Fibroblast of skin of left biceps (primary cell): ENCODE data around the gene FOXD4L1.
"Not testable (repeated sequence)": the region's sequence is repeated elsewhere in the genome, so short reads cannot be mapped to it uniquely, and the experiment has no call there.

Source experiments
- DNase-seq, 2 experiments: peaks; one replicate each; pipeline ENCODE4 v3.0.0-alpha.2; 2013; ENCODE audit warnings: low read depth in 2 of 2

The FOXD4L1 gene

GRCh38 chr2:113524986-113525385 lies 26.5 kb downstream of the FOXD4L1 start:
- not testable (repeated sequence) for DNase-seq

GRCh38 chr2:113527350-113528045 lies 29.0 kb downstream of the FOXD4L1 start:
- not testable (repeated sequence) for DNase-seq

DNA sequence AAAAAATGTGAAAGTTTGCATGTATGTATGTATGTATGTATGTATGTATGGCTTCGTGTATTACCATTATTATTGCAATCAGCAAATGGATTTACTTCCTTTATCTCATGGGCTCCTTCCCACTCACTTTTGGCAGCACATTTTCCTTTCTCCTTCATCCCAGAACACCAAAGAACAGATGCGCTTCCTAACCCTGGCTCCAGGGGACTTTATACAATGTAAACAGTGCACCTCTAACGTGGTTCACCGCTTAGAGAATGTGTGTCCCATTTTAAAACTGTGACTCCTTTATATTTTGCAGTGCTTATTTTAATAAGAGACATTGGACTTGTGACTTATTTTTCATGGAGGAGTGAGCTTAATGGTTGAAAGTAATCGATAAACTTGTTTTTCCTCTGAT lies 29.7 kb downstream of the FOXD4L1 start:
- DNase-seq, result not testable (repeated sequence)

DNA sequence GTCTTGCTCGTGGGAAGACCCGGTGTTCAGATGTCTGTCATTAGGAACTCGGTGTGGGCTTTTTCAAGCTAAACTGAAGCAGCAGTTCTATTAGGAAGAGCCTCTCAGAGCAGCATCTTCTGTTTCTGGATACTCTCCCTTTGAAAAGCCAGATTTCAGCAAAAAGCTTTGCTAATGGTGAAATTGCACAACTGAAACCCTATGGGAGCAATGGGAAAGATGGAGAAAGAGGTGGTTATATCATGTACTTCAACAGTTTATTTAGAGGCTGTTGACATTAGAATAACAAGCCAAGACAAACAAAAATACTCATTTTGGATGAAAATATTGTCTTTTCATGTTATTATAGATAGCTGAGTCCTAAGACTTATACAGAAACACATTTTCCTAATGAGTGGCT lies 30.4 kb downstream of the FOXD4L1 start:
- DNase-seq, result not testable (repeated sequence)

- DNase-seq, result not testable (repeated sequence)
These were observed 34.5 kb downstream of the FOXD4L1 start for GRCh38 chr2:113532991-113533390.

GRCh38 chr2:113536573-113536972 lies 38.1 kb downstream of the FOXD4L1 start:
- not testable (repeated sequence) for DNase-seq

DNA sequence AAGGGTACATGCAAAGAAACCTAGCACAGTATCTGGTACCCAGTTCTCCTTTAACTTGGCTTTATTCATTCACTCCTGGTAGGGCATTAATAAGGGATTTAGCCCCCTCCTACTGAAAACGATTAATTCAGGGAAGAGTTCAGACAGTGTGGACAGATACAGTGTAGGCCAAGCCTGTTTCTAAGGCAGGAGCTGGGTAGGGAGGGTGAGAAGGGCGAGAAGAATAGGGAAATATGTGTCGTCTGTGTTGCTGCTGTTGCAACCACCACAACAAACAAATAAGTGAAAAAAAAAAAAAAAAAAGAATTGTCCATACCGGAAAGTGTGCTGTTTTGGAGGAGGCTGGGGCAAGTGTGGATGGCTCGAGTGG lies 42.4 kb downstream of the FOXD4L1 start:
- not testable (repeated sequence) for DNase-seq

DNA sequence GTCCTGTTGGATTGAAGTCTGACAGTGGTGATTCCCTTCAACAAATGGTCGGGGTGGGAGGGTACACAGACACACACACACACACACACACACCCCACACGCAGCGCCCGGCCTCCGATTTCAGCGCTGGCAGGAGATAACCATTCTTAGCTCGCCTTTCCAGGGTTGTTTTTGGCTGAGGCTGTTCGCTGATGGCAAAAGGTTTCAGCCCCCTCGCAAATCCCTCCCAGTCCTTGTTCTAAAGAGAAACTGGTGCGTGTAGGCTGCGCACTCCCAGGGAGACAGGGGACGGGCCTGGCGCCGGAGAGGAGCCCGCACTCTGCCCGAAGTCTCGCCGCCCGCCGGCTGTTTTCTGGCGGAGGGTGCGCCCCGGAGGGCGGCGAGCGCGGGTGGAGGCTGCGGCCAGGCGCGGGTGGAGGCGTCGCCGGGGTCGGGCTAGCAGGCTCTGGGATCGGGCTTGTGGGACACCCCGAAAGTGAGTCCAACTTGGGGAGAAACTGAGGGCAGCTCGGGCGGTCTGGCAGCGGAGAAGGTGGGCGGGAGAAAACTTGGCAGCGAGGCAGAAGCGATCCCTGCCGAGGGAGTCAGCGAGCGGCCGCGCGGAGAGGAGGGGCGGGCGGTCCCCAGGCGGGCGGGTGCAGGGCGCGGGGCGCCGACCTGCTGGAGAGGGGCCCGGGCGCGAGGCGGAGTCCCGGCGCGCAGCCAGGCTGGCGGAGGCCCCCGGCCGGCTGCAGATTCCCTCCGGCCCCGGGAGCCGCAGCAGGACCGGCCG lies 42.9 kb downstream of the FOXD4L1 start:
- DNase-seq, result not testable (repeated sequence)

- DNase-seq, result not testable (repeated sequence)
These were observed 43.6 kb downstream of the FOXD4L1 start for GRCh38 chr2:113541976-113542485.

DNA sequence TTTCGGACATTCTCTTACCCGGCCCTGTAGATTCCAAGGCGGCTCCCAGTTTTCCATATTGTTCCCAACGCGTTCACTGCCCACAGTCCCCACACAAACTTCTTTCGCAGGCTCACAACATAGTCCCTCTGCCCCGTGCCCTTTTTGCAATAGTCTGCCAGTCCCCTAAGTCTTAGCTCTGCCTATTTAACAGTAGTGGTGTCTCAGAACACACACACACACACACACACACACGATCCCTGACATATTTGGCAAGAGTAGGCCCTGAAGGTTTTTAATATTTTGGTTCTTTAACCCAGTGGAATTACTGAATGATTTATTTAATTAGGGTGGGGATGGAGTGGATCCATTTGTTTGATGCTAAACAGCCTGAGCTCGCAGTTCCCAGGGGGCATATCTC lies 44.1 kb downstream of the FOXD4L1 start:
- DNase-seq, result not testable (repeated sequence)
